H1 (cell line): ENCODE measurements around the gene SORCS3.

Source experiments
- ATF3 ChIP-seq: IDR thresholded peaks from 2 replicates; pipeline ENCODE4 v1.6.1; 2011; ENCODE audit warnings: low read depth, mild to moderate bottlenecking, low read length; ENCODE audit not compliant: insufficient read depth
- CTCF ChIP-seq, 3 experiments: IDR thresholded peaks; 1 replicate in 2 of 3; 2 replicates in 1 of 3; pipeline versions ENCODE4 v1.5.1 to v1.6.1; 2011; ENCODE audit warnings: low read length in 3 of 3, mild to moderate bottlenecking in 3 of 3, inconsistent platforms in 2 of 3, low read depth in 1 of 3, moderate library complexity in 1 of 3; ENCODE audit not compliant: insufficient read depth in 1 of 3; ENCODE audit errors: control extremely low read depth in 1 of 3
- EZH2 ChIP-seq: fragments of 200-600 bp; sonication (generic); IDR thresholded peaks from 2 replicates; pipeline ENCODE4 v1.7.1; 2012; ENCODE audit warnings: low read depth, mild to moderate bottlenecking, moderate library complexity, low read length, inconsistent platforms; ENCODE audit not compliant: severe bottlenecking
- POLR2A ChIP-seq, 2 experiments: IDR thresholded peaks; 1 replicate in 1 of 2; 2 replicates in 1 of 2; pipeline ENCODE4 v1.6.1; 2011; ENCODE audit warnings: low read depth in 2 of 2, low read length in 2 of 2, mild to moderate bottlenecking in 2 of 2; ENCODE audit errors: control extremely low read depth in 1 of 2
- TAF1 ChIP-seq: IDR thresholded peaks from 2 replicates; pipeline ENCODE4 v1.6.1; 2011; ENCODE audit warnings: mild to moderate bottlenecking, low read depth, low read length
- USF2 ChIP-seq: IDR thresholded peaks from 2 replicates; pipeline ENCODE4 v1.6.1; 2011; ENCODE audit warnings: low read length, improper control_type of control experiment

- TF ChIP-seq ATF3 (no peak), CTCF (IDR thresholded peaks at IDR 0.05; ENCODE audit: control extremely low read depth in 1 of 3, insufficient read depth in 1 of 3, low read depth in 1 of 3, low read length in 3 of 3) (no peak), POLR2A (IDR thresholded peaks at IDR 0.05; ENCODE audit: control extremely low read depth in 1 of 2, low read depth in 2 of 2, low read length in 2 of 2) (no peak), USF2 (no peak), EZH2 (no peak), TAF1 (no peak)
Measured at GRCh38 chr10:104657457-104657856, 16.4 kb downstream of the SORCS3 start.
